IPS-NIHi7 (cell line): ENCODE measurements around the gene PTPRN2.
"Not testable (repeated sequence)": the region's sequence is repeated elsewhere in the genome, so short reads cannot be mapped to it uniquely, and the experiment has no call there.

ENCODE experiments used
- DNase-seq: peaks from one replicate; pipeline ENCODE4 v3.0.0; 2012; ENCODE audit warnings: mixed read lengths; ENCODE audit errors: extremely low spot score

Gene PTPRN2

DNA sequence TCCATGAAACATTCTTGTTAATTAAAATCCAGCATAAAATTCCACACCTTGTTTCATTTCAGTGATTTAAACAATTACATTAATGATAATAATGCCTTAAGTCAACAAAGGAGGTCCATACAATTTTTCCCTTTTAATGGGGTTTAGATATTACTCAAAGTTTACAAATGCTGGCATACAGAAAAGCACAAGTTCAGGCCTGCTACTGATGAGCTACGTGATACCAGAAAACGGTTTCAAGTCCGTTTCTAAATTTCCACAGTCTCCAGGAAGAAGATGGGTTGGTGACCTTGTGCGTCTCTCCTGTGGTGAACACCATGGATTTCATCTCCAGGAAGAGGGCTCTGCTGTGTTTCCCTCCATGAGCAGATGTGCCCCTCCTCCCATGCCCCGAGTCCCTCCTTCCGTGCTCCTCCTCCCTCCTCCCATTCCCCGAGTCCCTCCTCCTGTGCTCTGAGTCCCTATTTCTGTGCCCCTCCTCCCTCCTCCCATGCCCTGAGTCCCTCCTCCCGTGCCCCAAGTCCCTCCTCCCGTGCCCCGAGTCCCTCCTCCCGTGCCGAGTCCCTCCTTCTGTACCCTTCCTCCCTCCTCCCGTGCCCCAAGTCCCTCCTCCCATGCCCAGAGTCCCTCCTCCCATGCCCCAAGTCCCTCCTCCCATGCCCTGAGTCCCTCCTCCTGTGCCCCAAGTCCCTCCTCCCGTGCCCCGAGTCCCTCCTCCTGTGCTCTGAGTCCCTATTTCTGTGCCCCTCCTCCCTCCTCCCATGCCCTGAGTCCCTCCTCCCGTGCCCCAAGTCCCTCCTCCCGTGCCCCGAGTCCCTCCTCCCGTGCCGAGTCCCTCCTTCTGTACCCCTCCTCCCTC, 201.9 kb downstream of the PTPRN2 start:
- DNase-seq, result not testable (repeated sequence)

DNA sequence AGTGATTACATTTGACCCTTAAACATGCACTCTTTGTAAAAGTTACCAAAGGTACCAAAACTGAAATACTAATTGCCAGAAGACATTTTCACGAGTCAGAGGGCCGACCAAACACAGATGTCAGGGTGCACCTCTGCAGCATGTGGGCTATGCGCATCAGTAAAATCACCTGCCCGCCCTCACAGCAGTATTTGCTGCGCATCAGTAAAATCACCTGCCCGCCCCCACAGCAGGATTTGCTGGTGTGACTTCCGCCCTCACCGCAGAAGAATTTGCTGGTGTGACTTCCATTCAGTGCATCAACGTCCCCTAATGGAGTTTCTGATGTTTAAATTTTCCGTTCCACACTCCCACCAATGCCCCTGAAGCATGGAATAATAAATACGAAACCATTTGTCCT, 202.9 kb downstream of the PTPRN2 start:
- DNase-seq, result no peak

DNA sequence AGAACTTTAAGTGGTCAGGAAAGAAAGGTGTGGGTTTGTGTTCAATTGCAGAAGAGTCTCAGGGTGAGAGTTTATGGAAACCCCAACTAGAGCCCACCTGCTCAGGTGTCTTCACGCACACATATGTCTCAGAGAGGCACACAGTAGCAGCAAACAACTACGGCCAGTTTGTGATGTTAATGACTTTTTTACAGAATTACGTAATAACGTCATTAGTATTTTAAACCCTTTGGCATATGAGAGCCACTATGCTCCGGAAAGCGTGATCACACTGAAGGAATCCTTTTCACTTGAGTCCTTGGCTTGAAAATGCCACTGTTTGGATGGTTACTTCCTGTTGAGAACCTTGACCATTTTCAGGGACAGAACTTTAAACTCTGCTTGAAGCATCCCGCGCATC, 204.0 kb downstream of the PTPRN2 start:
- DNase-seq, result no peak

DNA sequence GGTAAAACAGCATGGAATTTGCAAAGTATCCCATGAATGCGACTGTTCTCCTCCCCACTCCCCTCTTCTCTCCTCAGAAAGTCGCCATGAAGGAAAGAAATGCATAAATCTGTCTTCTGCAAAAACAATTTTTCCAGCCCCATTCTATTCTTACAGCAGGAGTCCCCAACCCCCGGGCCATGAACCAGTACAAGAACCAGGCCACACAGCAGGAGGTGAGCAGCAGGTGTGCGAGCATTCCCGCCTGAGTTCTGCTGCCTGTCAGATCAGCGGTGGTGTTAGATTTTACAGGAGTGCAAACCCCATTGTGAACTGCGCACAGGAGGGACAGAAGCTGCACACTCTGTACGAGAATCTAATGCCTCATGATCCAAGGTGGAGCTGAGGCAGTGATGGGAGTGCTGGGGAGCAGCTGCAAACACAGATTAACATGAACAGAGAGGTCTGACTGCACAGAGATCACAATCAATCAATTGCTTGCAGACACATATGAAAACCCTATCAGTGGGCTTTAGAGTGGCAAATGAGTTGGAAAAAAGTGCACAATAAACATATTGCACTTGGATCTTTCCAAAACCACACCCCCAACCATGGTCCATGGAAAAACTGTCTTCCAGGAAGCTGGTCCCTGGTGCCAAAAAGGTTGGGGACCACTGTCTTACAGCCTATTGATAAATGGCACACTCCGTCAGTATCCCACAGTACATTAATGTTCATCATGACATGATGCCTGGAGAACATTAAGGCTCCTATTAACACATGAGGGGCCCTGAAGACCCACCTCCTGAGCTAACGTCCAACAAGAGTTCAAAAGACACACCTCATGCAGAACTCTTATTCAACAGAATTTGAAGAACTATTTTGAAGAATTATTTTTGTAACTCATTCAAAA, 205.0 kb downstream of the PTPRN2 start:
- no peak for DNase-seq

DNA sequence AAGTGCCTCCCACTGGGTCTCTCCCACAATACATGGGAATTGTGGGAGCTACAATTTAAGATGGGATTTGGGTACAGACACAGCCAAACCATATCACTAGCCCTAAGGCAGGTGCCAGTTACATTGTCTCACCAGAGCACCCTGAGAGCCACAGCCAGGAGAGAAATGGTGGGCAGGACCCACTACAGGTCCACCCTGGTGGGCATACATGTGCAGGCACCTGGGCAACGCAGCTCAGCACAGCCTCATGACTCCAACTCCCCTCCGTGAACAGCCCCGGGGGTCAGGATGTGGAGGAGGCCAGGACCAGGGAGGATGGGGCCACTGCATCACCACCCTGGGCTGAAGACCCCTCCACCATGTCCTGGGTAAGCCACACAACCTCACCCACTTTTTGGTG, 205.7 kb downstream of the PTPRN2 start:
- DNase-seq, result no peak

DNA sequence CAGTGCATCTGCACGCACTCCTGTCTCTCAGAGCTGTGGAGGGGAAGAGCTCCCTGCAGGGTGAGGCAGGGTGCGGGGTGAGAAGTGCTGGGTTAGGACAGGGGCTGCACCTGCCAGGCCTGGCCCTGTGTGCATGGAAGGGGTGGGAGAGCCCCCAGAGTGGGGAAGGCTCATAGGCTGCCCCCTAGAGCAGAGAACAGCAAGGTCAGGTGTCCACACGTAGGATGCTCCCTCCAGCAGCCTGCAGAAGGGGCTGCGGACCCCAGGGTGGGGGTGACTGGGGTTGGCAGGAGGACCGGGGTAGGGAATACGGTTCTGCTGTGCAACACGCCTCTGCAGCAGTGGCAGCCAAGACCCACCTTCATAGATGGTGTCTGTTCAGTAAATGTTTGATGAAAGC, 208.6 kb downstream of the PTPRN2 start:
- no peak for DNase-seq

DNA sequence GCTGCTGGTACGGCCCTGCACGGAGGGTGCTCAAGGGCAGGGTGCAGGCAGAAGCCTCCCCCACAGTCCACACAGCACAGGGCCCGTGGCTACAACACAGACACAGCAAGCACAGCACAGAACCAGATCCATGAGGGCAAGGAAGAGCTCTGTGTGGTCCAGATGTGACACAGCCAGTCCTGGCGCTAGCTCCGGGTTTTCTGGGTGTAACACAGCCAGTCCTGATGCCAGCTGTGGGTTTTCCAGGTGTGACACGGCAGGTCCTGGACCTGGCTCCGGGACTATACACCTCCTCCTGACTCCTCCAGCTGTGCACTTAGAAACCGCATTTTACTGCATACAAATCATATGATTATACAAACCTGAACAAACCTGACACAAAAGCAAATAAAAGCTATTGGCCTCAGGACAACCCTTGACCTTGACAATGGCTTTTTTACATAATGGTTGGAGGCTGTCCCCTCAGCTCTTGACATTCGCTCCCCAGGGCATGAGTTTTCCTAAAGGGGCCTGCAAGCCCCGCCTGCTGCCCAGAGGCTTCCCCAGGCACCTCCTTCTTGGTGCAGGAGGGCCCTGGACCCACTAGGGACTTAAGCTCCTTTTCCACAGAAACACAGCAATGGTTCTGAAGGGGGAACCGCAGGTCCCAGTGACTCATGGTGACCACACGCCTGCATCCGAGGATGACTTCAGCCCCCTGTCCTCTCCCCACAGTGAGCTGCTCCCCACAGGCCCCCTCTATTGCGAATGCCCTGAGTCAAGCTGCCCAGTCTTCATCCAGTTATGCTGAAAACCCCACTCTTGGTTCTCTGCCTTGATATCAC, 209.6 kb downstream of the PTPRN2 start:
- no peak for DNase-seq

DNA sequence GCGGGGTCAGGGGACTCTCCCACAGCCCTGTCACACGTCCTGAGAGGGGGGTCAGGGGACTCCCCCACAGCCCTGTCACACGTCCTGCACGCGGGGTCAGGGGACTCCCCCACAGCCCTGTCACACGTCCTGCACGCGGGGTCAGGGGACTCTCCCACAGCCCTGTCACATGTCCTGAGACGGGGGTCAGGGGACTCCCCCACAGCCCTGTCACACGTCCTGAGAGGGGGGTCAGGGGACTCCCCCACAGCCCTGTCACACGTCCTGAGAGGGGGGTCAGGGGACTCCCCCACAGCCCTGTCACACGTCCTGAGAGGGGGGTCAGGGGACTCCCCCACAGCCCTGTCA, 210.8 kb downstream of the PTPRN2 start:
- not testable (repeated sequence) for DNase-seq

DNA sequence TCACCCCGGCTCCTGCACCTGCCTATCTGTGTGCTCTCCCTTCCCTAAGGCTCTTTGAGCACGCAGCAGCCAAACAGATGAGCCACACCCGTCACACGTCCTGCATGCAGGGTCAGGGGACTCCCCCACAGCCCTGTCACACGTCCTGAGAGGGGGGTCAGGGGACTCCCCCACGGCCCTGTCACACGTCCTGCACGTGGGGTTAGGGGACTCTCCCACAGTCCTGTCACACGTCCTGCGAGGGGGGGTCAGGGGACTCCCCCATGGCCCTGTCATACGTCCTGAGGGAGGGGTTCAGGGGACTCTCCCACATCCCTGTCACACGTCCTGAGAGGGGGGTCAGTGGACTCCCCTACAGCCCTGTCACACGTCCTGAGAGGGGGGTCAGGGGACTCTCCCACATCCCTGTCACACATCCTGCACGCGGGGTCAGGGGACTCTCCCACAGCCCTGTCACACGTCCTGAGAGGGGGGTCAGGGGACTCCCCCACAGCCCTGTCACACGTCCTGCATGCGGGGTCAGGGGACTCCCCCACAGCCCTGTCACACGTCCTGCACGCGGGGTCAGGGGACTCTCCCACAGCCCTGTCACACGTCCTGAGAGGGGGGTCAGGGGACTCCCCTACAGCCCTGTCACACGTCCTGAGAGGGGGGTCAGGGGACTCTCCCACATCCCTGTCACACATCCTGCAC, 211.3 kb downstream of the PTPRN2 start:
- DNase-seq, result not testable (repeated sequence)

DNA sequence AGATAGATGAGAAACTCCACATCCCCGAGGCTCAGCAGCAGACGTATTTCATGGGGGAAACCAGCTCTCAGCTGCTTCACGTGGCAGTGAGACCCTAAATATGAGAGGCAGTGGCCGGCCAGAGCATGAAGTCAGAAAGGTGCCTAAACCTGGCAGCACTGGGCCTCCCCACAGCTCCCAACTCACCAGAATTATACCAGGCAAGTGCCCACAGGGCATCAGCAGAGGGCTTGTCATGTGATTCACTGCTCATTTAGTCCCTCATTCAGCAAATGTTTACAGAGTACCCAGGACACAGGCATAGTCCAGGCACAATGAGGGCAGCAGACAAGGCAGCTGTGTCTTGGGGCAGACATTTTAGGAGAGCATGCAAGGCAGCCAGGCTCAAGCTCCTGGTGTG, 212.6 kb downstream of the PTPRN2 start:
- no peak for DNase-seq

DNA sequence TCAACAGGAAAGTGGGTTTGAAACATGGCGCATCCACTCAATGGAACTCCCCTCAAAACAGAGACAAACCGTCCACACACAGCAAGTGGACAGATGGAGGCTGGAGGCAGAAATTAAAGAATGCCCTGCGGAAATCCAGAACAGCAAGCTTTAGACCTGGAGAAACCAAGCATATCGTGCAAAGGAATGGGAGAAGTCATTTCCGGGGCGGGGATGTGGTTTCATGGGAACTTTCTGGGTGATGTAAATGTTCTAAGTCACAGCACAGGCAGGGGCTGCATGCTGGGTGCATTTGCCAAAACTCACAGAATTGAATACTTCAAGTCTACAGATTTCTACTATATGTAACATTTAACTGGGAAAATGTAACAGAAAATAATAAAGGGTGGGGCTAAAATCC, 213.0 kb downstream of the PTPRN2 start:
- no peak for DNase-seq

DNA sequence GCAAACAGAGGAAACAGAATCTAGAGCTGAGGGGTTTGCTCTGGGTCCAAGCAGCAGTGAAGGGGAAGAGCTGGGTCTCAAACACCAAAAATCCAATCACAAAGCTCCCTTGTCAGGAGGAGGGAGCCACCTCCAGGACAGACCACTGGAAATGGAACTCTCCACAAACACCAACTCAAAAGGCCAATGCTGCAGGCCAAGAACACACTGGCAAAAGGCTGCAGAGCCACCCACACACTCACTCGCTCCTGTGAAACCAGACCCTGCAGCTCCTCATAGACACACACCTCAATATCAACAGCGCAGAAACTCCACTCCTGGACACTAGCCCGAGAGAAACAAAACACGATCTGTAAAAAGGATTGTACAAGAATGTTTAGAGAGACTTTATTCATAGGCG, 213.5 kb downstream of the PTPRN2 start:
- no peak for DNase-seq

DNA sequence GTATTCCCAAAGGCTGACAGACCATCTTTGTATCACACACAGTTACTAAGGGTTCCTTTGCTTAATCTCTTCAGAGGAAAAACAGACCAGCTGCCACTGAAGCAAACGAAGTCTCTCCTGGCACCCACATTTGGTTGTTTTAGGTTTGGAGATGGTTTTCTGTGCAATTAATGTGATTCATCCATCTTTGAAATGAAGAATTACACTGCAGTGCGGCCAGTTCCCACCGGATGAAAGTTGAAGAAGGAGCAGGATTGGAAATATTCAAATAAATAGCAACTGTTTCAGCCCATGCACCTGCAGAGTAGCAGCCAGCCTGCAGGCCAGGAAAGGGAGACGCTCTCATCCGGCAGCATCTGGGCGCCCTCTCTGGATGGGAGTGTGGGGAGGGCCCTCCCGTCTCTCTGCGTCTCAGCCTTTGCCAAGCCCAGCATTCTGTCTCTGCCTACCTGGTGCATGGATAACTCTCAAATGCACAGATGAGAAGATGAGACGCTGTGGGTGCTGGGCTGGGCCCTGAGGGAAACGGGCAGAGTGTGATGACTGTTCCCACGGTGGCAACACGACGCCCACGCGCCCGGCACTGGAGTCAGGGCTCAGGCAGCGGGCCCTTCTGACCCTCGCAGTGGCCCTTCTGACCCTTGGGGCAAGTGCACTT, 214.0 kb downstream of the PTPRN2 start:
- no peak for DNase-seq

DNA sequence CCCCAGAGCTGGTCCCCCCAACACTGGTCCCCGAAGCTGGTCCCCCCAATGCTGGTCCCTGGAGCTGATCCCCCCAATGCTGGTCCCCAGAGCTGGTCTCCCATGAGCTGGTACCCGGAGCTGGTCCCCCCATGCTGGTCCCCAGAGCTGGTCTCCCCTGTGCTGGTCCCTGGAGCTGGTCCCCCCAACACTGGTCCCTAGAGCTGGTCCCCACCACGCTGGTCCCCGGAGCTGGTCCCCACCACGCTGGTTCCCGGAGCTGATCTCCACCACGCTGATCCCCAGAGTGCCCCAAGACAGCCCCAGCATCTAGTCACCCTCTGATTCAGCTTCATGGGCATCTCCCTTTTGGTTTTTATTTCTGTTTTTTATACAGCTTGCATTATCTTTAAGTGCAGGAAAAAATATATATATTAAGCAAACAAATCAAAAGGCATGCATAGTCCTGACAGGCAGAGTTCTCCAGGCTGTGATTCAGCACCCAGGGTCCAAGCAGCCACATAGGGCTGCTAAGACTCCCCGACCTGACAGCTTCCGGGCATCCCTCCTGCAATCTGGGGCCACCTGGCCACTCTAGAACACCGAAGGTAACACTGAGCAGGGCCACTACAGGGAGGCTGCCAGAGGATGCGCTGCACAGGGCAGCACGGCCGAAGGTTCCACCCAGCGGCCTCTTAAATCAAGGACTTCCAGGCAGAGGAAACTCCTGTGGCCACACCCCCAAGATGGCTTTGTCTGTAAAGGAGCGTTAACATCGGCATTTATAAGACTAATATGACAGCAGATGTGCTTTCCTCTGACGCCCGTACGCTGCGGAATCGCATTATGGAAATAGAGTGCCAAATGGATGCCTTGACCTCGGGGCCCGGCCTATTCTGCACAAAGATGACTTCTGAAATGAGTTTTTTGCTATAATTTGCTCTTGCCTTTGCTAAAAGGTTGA, 215.0 kb downstream of the PTPRN2 start:
- no peak for DNase-seq

DNA sequence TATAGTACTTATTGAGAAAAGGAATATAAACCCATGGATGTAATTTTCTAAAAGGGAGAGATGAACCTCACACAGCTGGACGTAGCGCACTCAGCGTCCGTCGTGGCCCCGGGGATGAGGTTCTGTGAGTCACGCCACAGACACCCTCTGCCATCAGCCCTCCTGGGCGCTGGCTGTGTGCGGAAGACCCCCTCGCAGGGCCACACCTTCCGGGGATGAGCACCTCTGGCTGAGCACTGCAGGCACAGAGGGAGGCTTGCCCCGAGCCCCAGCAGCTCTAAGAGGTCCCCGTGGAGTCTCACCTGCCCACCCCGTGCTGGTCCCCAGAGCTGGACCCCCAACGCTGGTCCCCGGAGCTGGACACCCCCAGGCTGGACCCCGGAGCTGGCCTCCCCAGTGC, 215.8 kb downstream of the PTPRN2 start:
- DNase-seq, result no peak

DNA sequence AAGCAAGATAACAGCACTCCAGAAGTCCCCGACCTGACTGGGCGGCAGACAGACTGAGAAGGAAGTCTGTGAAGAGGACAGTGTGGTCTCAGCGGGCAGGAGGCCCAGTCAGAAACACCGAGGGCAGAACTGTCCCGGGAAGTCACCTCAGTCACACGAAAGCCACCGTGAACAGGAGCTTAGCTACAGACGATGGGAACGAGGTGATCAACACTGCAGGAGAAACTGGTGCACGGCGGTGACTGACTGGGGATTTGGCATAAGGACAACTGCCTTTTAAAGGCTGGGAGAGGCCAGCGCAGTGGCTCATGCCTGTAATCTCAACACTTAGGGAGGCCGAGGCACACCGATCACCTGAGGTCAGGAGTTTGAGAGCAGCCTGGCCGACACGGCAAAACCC, 217.8 kb downstream of the PTPRN2 start:
- no peak for DNase-seq

DNA sequence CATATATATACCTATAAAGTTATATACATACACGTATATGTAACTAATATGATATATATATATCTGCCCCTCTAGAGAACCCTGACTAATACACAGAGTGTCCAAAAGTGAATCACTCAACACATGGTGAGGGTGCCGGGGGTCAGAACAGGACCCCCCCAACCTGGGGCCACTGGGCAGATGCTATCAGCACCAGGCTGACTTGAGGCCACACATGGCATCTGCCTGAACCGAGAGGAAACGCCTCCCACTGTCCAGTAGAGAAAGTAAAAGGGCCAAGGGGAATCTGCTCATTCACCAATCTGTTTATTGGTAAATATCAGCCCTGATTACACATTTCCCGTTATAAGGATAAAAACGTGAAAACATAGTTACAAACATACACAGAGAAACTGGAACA, 218.3 kb downstream of the PTPRN2 start:
- no peak for DNase-seq

DNA sequence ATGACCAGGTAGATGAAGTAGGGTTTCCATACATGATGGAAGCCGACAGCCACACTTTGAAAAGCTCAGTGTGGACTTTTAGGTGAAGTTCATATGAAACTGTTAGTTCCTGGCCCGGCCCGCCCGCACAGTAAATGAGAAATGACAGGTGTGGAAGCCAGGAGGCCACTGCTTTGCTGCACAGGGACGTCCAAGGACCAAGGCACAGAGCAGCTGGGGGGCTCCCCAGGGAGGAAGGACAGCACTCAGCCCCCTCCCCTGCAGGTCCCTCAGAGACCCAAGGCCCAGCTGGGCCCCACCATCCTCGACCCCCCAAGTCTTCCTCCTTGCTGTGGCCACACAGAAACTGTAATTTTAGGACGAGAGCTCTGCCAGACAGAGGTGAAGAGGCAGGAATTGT, 219.2 kb downstream of the PTPRN2 start:
- DNase-seq, result no peak

DNA sequence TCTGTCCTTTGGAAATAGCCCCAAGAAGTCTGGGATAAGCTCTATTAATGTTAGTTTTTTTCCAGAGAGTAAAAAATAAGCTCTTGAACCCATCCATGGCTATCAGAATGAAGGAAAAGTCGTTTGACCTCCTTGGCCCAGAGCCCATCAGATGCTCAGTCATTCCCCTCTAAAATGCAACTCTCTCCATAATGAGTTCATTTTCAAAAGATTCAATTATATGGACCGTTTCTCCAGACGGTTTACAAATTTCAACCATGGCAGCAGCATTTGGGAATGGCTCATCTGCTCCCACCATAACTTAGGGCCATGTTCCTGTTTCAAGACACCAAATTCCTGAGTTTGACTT, 220.0 kb downstream of the PTPRN2 start:
- no peak for DNase-seq
